Skeletal muscle tissue (tissue), 4 donors: ENCODE data around the gene EME1. TPM values are rescaled to one million over a fixed set of nuclear protein-coding genes. Genes with fewer than 3 reads are reported as not detected.
A peak's percentile ranks its signal among the peaks of the same experiment; 100 is the strongest.
"Not testable (repeated sequence)": the region's sequence is repeated elsewhere in the genome, so short reads cannot be mapped to it uniquely, and the experiment has no call there.

Experiments used
- H3K27ac ChIP-seq: one replicate; pipeline ENCODE4 v1.7.0; 2013; ENCODE audit warnings: mild to moderate bottlenecking, low read depth, low read length, inconsistent platforms
- H3K27me3 ChIP-seq, 3 donors: one replicate each; pipeline ENCODE4 v1.7.0; 2013; ENCODE audit warnings: low read length in 3 of 3; ENCODE audit not compliant: control insufficient read depth in 3 of 3, insufficient read depth in 3 of 3
- H3K36me3 ChIP-seq, 3 donors: one replicate each; pipeline ENCODE4 v1.7.0; 2013; ENCODE audit warnings: low read length in 3 of 3; ENCODE audit not compliant: control insufficient read depth in 3 of 3, insufficient read depth in 3 of 3
- H3K4me1 ChIP-seq, 3 donors: one replicate each; pipeline ENCODE4 v1.7.0; 2013; ENCODE audit warnings: low read length in 3 of 3, mild to moderate bottlenecking in 3 of 3; ENCODE audit not compliant: control insufficient read depth in 3 of 3, insufficient read depth in 3 of 3
- H3K4me3 ChIP-seq, 3 donors: one replicate each; pipeline ENCODE4 v1.7.0; 2013; ENCODE audit warnings: low read length in 3 of 3
- H3K9ac ChIP-seq, 3 donors: one replicate each; pipeline ENCODE4 v1.7.0; 2013; ENCODE audit warnings: low read length in 3 of 3, mild to moderate bottlenecking in 3 of 3, moderate library complexity in 2 of 3, low read depth in 1 of 3
- H3K9me3 ChIP-seq, 3 donors: one replicate each; pipeline ENCODE4 v1.7.0; 2013; ENCODE audit warnings: low read length in 3 of 3; ENCODE audit not compliant: control insufficient read depth in 3 of 3
- total RNA-seq: library from RNA; depleted of rRNA; stranded (reverse); fragments of >200 nt; gene quantifications from one replicate; pipeline ENCODE4 v1.2.3, GENCODE V29; 2014
- donor health status: Osteomylitis.

Gene EME1
- total RNA-seq, 1 donor from 2014 or later: 2.1 TPM

- peaks cover 15 to 31% (median 27%) of the 10 kb centered on the region in 3 donors for H3K4me1 ChIP-seq
- not testable (repeated sequence) for H3K4me3 ChIP-seq, H3K9ac ChIP-seq, H3K27ac ChIP-seq, H3K27me3 ChIP-seq, H3K36me3 ChIP-seq, H3K9me3 ChIP-seq
These were observed 26.6 kb downstream of the EME1 start for GRCh38 chr17:50399591-50399990.

- H3K27ac ChIP-seq, H3K9me3 ChIP-seq, H3K4me3 ChIP-seq, H3K9ac ChIP-seq, H3K4me1 ChIP-seq, H3K36me3 ChIP-seq, H3K27me3 ChIP-seq: not testable (repeated sequence)
These were observed 32.3 kb downstream of the EME1 start for GRCh38 chr17:50405351-50405750.

- no peak overlapping the region for H3K4me3 ChIP-seq
- H3K27me3 ChIP-seq: peaks cover 0 to 4% (median 3%) of the 10 kb centered on the region in 3 donors
- no peak overlapping the region for H3K27ac ChIP-seq
- H3K36me3 ChIP-seq: no peaks in the 10 kb centered on the region
- H3K4me1 ChIP-seq: no peaks in the 10 kb centered on the region
- no peaks in the 10 kb centered on the region for H3K9me3 ChIP-seq
- no peak overlapping the region for H3K9ac ChIP-seq
These were observed 33.5 kb downstream of the EME1 start for GRCh38 chr17:50406578-50406977.

GRCh38 chr17:50407921-50408320 lies 34.9 kb downstream of the EME1 start:
- Histone ChIP-seq H3K36me3 (no peaks in the 10 kb centered on the region), H3K27me3 (peaks cover 0 to 4% (median 3%) of the 10 kb centered on the region in 3 donors), H3K9me3 (no peaks in the 10 kb centered on the region), H3K9ac (no peak overlapping the region), H3K4me1 (no peaks in the 10 kb centered on the region), H3K4me3 (no peak overlapping the region), H3K27ac (no peak overlapping the region)

GRCh38 chr17:50412188-50412732 lies 39.2 kb downstream of the EME1 start:
- no peaks in the 10 kb centered on the region for H3K4me1 ChIP-seq
- H3K27me3 ChIP-seq: no peaks in the 10 kb centered on the region
- H3K9ac ChIP-seq: no peak overlapping the region
- no peaks in the 10 kb centered on the region for H3K36me3 ChIP-seq
- H3K27ac ChIP-seq: no peak overlapping the region
- no peak overlapping the region for H3K4me3 ChIP-seq
- no peaks in the 10 kb centered on the region for H3K9me3 ChIP-seq

- no peaks in the 10 kb centered on the region for H3K36me3 ChIP-seq
- no peaks in the 10 kb centered on the region for H3K4me1 ChIP-seq
- no peak overlapping the region for H3K27ac ChIP-seq
- H3K9ac ChIP-seq: no peak overlapping the region
- H3K9me3 ChIP-seq: no peaks in the 10 kb centered on the region
- no peaks in the 10 kb centered on the region for H3K27me3 ChIP-seq
- H3K4me3 ChIP-seq: no peak overlapping the region
These were observed 41.8 kb downstream of the EME1 start for GRCh38 chr17:50414808-50415207.

- H3K27ac ChIP-seq, H3K36me3 ChIP-seq: not testable (repeated sequence)
These were observed 46.5 kb downstream of the EME1 start for GRCh38 chr17:50419577-50419976.

GRCh38 chr17:50420419-50421112 lies 47.5 kb downstream of the EME1 start:
- no peak overlapping the region for H3K9ac ChIP-seq
- H3K36me3 ChIP-seq: no peaks in the 10 kb centered on the region
- H3K27ac ChIP-seq: peak overlapping the region; percentile 3
- H3K4me3 ChIP-seq: no peak overlapping the region
- no peaks in the 10 kb centered on the region for H3K27me3 ChIP-seq
- peaks cover 12 to 17% (median 15%) of the 10 kb centered on the region in 3 donors for H3K4me1 ChIP-seq
- no peaks in the 10 kb centered on the region for H3K9me3 ChIP-seq

More at GRCh38 chr17:50419577-50419976, 46.5 kb downstream of the EME1 start:
- not testable (repeated sequence) for H3K9ac ChIP-seq, H3K4me3 ChIP-seq, H3K9me3 ChIP-seq, H3K4me1 ChIP-seq, H3K27me3 ChIP-seq

GRCh38 chr17:50421308-50422051 lies 48.5 kb downstream of the EME1 start:
- Histone ChIP-seq H3K4me3 (peak overlapping the region in 2 of 3 donors; percentile 25 to 57), H3K9me3 (no peaks in the 10 kb centered on the region), H3K4me1 (peaks cover 16 to 20% (median 17%) of the 10 kb centered on the region in 3 donors), H3K36me3 (no peaks in the 10 kb centered on the region), H3K9ac (no peak overlapping the region), H3K27me3 (no peaks in the 10 kb centered on the region), H3K27ac (peak overlapping the region; percentile 37)

- H3K27me3 ChIP-seq: no peaks in the 10 kb centered on the region
- H3K4me3 ChIP-seq: no peak overlapping the region
- H3K4me1 ChIP-seq: peaks cover 26 to 33% (median 30%) of the 10 kb centered on the region in 3 donors
- H3K9ac ChIP-seq: no peak overlapping the region
- no peaks in the 10 kb centered on the region for H3K36me3 ChIP-seq
- H3K27ac ChIP-seq: no peak overlapping the region
- H3K9me3 ChIP-seq: no peaks in the 10 kb centered on the region
These were observed 49.7 kb downstream of the EME1 start for GRCh38 chr17:50422738-50423137.
